Type B pancreatic cell (in vitro differentiated cells): ENCODE measurements around the gene CELA2A. TPM values are rescaled to one million over a fixed set of nuclear protein-coding genes. Genes with fewer than 3 reads are reported as not detected.

Experiments used
- DNase-seq: peaks from one replicate; pipeline ENCODE4 v3.0.0; 2021; ENCODE audit warnings: mixed read lengths; ENCODE audit not compliant: unreplicated experiment; ENCODE audit errors: extremely low spot score
- H3K27ac Mint-ChIP-seq: 2 replicates; pipeline ENCODE4 v1.8.0; 2021; ENCODE audit warnings: mild to moderate bottlenecking, mixed read lengths
- H3K27me3 Mint-ChIP-seq: 2 replicates; pipeline ENCODE4 v1.8.0; 2021; ENCODE audit warnings: mixed read lengths
- H3K36me3 Mint-ChIP-seq: 2 replicates; pipeline ENCODE4 v1.8.0; 2021; ENCODE audit warnings: mixed read lengths
- H3K4me1 Mint-ChIP-seq: one replicate; pipeline ENCODE4 v1.8.0; 2021; ENCODE audit warnings: mixed read lengths; ENCODE audit not compliant: unreplicated experiment
- H3K4me3 Mint-ChIP-seq: 2 replicates; pipeline ENCODE4 v1.8.0; 2021; ENCODE audit warnings: mild to moderate bottlenecking, mixed read lengths
- H3K9me3 Mint-ChIP-seq: 2 replicates; pipeline ENCODE4 v1.8.0; 2021; ENCODE audit warnings: mixed read lengths
- total RNA-seq: library from RNA; stranded (reverse); gene quantifications from 2 replicates; pipeline ENCODE4 v1.2.1, GENCODE V29; 2021; ENCODE audit warnings: low replicate concordance
- TF ChIP-seq, protein P1 (sequence below): fragments of 200-600 bp; sonication (generic); conservative IDR thresholded peaks from 2 replicates; pipeline ENCODE4 v1.5.0; 2021; ENCODE audit warnings: antibody characterized with exemption, mild to moderate bottlenecking

The CELA2A gene
- total RNA-seq, 1 donor from 2014 or later, result 3.5 TPM

DNA sequence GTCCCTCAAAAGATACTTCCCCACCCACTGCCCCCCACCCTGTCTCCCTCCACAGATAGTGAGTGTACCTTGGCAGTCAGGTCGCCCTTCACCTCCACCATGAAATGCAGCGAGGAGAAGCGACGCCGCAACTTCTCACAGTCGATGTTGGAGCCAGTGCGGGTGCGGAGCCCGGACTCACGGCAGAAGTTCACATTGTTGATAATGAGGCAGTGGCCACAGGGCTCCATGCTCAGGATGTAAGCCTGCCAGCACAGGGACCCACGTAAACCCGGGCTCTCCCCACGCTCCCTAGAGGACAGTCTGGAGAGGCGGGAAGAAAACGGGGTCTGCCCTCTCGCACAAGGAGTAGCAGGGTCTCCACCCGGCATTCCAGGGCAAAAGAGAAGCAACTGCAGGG lies 50.3 kb downstream of the CELA2A start:
- no peak overlapping the region for H3K27ac Mint-ChIP-seq

DNA sequence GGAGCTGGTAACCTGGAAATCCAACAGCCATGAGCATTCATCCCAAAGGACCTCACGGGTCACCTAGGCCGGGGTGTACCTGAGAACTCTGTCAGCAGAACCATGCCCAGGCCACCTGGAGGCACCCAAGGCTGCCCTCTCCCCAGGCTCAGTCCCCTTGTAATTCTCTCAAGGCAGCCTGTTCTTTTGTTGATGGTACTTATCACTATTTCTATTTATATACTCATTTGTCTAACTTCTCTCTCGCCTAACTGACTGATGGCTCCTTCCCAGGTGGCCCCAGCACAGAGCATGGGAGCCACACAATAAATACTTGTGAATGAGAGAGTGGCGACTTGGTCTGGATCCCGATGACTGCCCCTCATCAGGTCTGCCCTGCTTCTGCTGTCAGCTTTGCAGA lies 50.7 kb downstream of the CELA2A start:
- Mint-ChIP-seq H3K36me3 (peaks cover 4% of the 10 kb centered on the region), H3K9me3 (no peaks in the 10 kb centered on the region), H3K27me3 (no peaks in the 10 kb centered on the region), H3K27ac (no peak overlapping the region), H3K4me1 (no peaks in the 10 kb centered on the region), H3K4me3 (no peak overlapping the region)
- TF ChIP-seq, protein P1, sequence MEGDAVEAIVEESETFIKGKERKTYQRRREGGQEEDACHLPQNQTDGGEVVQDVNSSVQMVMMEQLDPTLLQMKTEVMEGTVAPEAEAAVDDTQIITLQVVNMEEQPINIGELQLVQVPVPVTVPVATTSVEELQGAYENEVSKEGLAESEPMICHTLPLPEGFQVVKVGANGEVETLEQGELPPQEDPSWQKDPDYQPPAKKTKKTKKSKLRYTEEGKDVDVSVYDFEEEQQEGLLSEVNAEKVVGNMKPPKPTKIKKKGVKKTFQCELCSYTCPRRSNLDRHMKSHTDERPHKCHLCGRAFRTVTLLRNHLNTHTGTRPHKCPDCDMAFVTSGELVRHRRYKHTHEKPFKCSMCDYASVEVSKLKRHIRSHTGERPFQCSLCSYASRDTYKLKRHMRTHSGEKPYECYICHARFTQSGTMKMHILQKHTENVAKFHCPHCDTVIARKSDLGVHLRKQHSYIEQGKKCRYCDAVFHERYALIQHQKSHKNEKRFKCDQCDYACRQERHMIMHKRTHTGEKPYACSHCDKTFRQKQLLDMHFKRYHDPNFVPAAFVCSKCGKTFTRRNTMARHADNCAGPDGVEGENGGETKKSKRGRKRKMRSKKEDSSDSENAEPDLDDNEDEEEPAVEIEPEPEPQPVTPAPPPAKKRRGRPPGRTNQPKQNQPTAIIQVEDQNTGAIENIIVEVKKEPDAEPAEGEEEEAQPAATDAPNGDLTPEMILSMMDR, result no peak
- no peak for DNase-seq

More for the DNA sequence above, 50.3 kb downstream of the CELA2A start:
- TF ChIP-seq, protein P1, result no peak
- H3K4me3 Mint-ChIP-seq, result no peak overlapping the region
- no peaks in the 10 kb centered on the region for H3K4me1 Mint-ChIP-seq
- DNase-seq, result no peak
- no peaks in the 10 kb centered on the region for H3K9me3 Mint-ChIP-seq
- H3K27me3 Mint-ChIP-seq, result no peaks in the 10 kb centered on the region
- peaks cover 4% of the 10 kb centered on the region for H3K36me3 Mint-ChIP-seq

DNA sequence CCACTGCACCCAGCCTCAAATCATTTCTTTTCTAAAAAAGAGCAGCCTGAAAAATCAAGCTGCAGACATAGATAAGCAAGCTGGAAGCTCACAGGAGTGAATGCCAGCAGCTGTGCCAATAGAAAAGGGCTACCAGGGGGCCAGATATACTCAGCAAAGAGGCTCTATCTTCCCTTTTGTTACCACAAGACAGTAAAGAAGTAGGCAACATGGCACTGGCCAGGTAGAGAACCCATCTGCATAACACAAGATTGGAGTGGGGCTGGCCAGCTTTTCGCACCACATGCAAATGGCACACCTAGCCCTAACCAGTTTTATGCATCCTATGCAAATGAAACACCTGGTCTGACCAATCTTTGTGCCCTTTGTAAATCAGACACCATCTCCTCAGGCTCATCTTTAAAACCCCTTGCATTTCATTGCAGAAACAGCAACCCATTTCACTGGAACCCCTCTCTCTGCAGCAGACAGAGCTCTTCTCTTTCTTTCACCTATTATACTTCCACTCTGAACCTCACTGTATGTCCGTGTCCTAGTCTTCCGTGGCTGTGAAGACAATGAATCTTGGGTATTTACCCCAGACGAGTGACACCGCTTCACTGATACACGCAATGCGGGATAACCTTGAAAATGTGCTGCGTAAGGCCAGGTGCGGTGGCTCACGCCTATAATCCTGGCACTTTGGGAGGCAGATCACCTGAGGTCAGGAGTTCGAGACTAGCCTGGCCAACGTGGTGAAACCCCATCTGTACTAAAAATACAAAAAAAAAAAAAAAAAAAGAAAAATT lies 52.4 kb downstream of the CELA2A start:
- TF ChIP-seq, protein P1, result no peak
- Mint-ChIP-seq H3K4me3 (no peak overlapping the region), H3K27me3 (no peaks in the 10 kb centered on the region), H3K4me1 (no peaks in the 10 kb centered on the region), H3K9me3 (no peaks in the 10 kb centered on the region), H3K27ac (no peak overlapping the region), H3K36me3 (peaks cover 4% of the 10 kb centered on the region)
- DNase-seq, result no peak

DNA sequence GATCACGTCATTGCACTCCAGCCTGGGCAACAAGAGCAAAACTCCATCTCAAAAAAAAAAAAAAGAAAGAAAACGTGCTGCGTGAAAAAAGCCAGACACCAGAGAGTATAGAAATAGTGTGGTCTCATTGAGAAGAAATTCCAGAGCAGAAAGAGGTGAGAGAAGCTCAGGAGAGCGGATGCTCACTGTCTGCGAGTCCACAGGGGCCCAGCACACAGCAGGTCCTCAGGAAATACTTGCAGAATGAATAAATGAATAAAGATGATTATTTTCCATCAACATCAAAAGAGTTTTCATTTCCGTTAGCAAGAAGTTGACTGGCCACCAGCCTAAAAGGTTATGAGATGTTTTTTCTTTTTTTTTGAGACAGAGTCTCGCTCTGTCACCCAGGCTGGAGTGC lies 53.1 kb downstream of the CELA2A start:
- Mint-ChIP-seq H3K27ac (no peak overlapping the region), H3K4me1 (no peaks in the 10 kb centered on the region), H3K36me3 (peaks cover 4% of the 10 kb centered on the region), H3K4me3 (no peak overlapping the region), H3K27me3 (no peaks in the 10 kb centered on the region), H3K9me3 (no peaks in the 10 kb centered on the region)
- TF ChIP-seq, protein P1, result no peak
- no peak for DNase-seq

DNA sequence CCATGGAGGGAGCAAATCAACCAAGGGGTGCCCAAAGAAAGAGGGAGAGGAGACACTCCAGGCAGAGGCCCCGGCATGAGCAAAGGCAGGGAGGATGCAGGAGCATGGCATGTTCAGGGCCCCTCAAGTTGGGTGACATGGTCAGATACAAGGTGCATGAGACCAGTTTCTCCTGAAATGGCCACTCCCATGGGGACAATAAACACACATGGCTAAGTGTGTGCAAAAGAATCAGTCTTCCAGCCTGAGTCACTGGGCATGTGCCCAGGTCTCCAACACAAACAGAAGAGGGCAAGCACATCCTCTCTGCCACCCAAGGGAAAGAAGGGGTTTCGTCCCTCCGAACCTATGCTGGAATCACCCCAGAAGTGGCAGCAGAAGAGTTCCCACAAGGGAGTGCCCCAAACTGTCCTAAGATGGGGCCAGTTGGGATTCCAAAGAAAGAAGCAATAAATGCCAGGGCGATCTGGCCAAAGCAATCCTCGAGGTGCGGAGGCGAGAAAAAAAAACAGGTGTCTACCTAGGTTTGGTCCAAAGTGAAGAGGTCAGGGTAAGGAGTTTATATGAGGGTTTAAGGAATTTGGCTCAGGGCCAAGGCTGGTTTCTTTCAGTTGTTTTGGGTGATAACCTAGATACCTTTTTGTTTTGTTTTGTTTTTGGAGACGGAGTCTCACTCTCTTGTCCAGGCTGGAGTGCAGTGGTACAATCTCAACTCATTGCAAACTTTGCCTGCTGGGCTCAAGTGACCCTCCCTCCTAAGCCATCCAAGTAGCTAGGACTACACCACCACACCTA lies 54.3 kb downstream of the CELA2A start:
- DNase-seq, result no peak
- Mint-ChIP-seq H3K27ac (no peak overlapping the region), H3K36me3 (peaks cover 7% of the 10 kb centered on the region), H3K9me3 (no peaks in the 10 kb centered on the region), H3K4me3 (no peak overlapping the region), H3K27me3 (no peaks in the 10 kb centered on the region), H3K4me1 (no peaks in the 10 kb centered on the region)
- TF ChIP-seq, protein P1, result no peak
